Mesenchymal stem cell (in vitro differentiated cells and primary cell): ENCODE measurements around the gene STOML1.
A peak's percentile ranks its signal among the peaks of the same experiment; 100 is the strongest.

Experiments used
- DNase-seq: peaks from one replicate; pipeline ENCODE4 v3.0.0-alpha.2; 2013
- H2AFZ ChIP-seq: one replicate; pipeline ENCODE4 v1.6.1; 2013; ENCODE audit warnings: low read depth, mild to moderate bottlenecking, control low read depth, inconsistent platforms, low read length, moderate library complexity
- H2AK5ac ChIP-seq: 2 replicates; pipeline ENCODE4 v1.6.1; 2013; ENCODE audit warnings: low read length, moderate library complexity, mild to moderate bottlenecking, inconsistent platforms; ENCODE audit not compliant: severe bottlenecking
- H2BK120ac ChIP-seq: one replicate; pipeline ENCODE4 v1.6.1; 2013; ENCODE audit warnings: low read depth, mild to moderate bottlenecking, inconsistent platforms, low read length, moderate library complexity
- H2BK12ac ChIP-seq, 2 experiments: one replicate each; pipeline ENCODE4 v1.6.1; 2013; ENCODE audit warnings: inconsistent platforms in 2 of 2, low read length in 2 of 2, mild to moderate bottlenecking in 2 of 2, moderate library complexity in 2 of 2, control low read depth in 1 of 2
- H2BK15ac ChIP-seq: one replicate; pipeline ENCODE4 v1.6.1; 2013; ENCODE audit warnings: mild to moderate bottlenecking, low read depth, inconsistent platforms; ENCODE audit not compliant: poor library complexity, severe bottlenecking
- H2BK5ac ChIP-seq: 2 replicates; pipeline ENCODE4 v1.6.1; 2013; ENCODE audit warnings: low read depth, mild to moderate bottlenecking, low read length, control low read depth, inconsistent platforms; ENCODE audit not compliant: poor library complexity, severe bottlenecking
- H3K14ac ChIP-seq, 2 experiments: one replicate each; pipeline ENCODE4 v1.6.1; 2013; ENCODE audit warnings: inconsistent platforms in 2 of 2, low read length in 2 of 2, control low read depth in 1 of 2, mild to moderate bottlenecking in 1 of 2, moderate library complexity in 1 of 2
- H3K18ac ChIP-seq, 2 experiments: one replicate each; pipeline ENCODE4 v1.6.1; 2013; ENCODE audit warnings: inconsistent platforms in 2 of 2, low read length in 2 of 2, control low read depth in 1 of 2, low read depth in 1 of 2, mild to moderate bottlenecking in 1 of 2
- H3K23ac ChIP-seq, 2 experiments: one replicate each; pipeline ENCODE4 v1.6.1; 2013; ENCODE audit warnings: inconsistent platforms in 2 of 2, low read length in 2 of 2, mild to moderate bottlenecking in 2 of 2, moderate library complexity in 2 of 2, control low read depth in 1 of 2
- H3K27ac ChIP-seq: 2 replicates; pipeline ENCODE4 v1.5.1; 2013; ENCODE audit warnings: mild to moderate bottlenecking, moderate library complexity, low read length, control low read depth, inconsistent platforms; ENCODE audit not compliant: poor library complexity, severe bottlenecking
- H3K27me3 ChIP-seq, 2 experiments: 2 replicates each; pipeline versions ENCODE4 v1.6.1 to v1.7.0; 2013; ENCODE audit warnings: low read length in 2 of 2, mild to moderate bottlenecking in 2 of 2, moderate library complexity in 2 of 2, control low read depth in 1 of 2, inconsistent platforms in 1 of 2; ENCODE audit not compliant: control insufficient read depth in 1 of 2, insufficient read depth in 1 of 2
- H3K36me3 ChIP-seq, 2 experiments: 2 replicates each; pipeline versions ENCODE4 v1.6.1 to v1.7.0; 2013; ENCODE audit warnings: low read length in 2 of 2, control low read depth in 1 of 2, inconsistent platforms in 1 of 2, low read depth in 1 of 2, mild to moderate bottlenecking in 1 of 2; ENCODE audit not compliant: insufficient read depth in 2 of 2, control insufficient read depth in 1 of 2
- H3K4ac ChIP-seq, 2 experiments: one replicate each; pipeline ENCODE4 v1.6.1; 2013; ENCODE audit warnings: inconsistent platforms in 2 of 2, low read length in 2 of 2, mild to moderate bottlenecking in 2 of 2, moderate library complexity in 2 of 2, control low read depth in 1 of 2, low read depth in 1 of 2
- H3K4me1 ChIP-seq: 2 replicates; pipeline ENCODE4 v1.6.1; 2013; ENCODE audit warnings: low read depth, low read length, control low read depth; ENCODE audit not compliant: control insufficient read depth, insufficient read depth
- H3K4me2 ChIP-seq: 2 replicates; pipeline ENCODE4 v1.6.1; 2013; ENCODE audit warnings: low read length, mild to moderate bottlenecking, inconsistent platforms; ENCODE audit not compliant: poor library complexity, severe bottlenecking
- H3K4me3 ChIP-seq, 2 experiments: 2 replicates each; pipeline versions ENCODE4 v1.5.1 to v1.7.0; 2013; ENCODE audit warnings: low read length in 2 of 2, mild to moderate bottlenecking in 2 of 2, control low read depth in 1 of 2, low read depth in 1 of 2; ENCODE audit not compliant: insufficient read depth in 1 of 2
- H3K79me1 ChIP-seq: replicated peaks from 2 replicates; pipeline ENCODE4 v1.6.1; 2013; ENCODE audit warnings: mild to moderate bottlenecking, control low read depth, low read length, inconsistent platforms; ENCODE audit not compliant: poor library complexity, severe bottlenecking
- H3K9ac ChIP-seq: 2 replicates; pipeline ENCODE4 v1.7.0; 2013; ENCODE audit warnings: mild to moderate bottlenecking, low read length, moderate library complexity
- H3K9me3 ChIP-seq: 2 replicates; pipeline ENCODE4 v1.7.0; 2013; ENCODE audit warnings: mild to moderate bottlenecking, low read length; ENCODE audit not compliant: control insufficient read depth
- H4K8ac ChIP-seq: one replicate; pipeline ENCODE4 v1.6.1; 2013; ENCODE audit warnings: inconsistent platforms, mild to moderate bottlenecking, low read length, moderate library complexity
- H4K91ac ChIP-seq: one replicate; pipeline ENCODE4 v1.6.1; 2013; ENCODE audit warnings: mild to moderate bottlenecking, low read length, inconsistent platforms
- WGBS: methylation state at CpG from one replicate; pipeline ENCODE4 v1.1.7; 2013; ENCODE audit warnings: mixed read lengths; 5-methylcytosine and 5-hydroxymethylcytosine counted together

Gene STOML1

DNA sequence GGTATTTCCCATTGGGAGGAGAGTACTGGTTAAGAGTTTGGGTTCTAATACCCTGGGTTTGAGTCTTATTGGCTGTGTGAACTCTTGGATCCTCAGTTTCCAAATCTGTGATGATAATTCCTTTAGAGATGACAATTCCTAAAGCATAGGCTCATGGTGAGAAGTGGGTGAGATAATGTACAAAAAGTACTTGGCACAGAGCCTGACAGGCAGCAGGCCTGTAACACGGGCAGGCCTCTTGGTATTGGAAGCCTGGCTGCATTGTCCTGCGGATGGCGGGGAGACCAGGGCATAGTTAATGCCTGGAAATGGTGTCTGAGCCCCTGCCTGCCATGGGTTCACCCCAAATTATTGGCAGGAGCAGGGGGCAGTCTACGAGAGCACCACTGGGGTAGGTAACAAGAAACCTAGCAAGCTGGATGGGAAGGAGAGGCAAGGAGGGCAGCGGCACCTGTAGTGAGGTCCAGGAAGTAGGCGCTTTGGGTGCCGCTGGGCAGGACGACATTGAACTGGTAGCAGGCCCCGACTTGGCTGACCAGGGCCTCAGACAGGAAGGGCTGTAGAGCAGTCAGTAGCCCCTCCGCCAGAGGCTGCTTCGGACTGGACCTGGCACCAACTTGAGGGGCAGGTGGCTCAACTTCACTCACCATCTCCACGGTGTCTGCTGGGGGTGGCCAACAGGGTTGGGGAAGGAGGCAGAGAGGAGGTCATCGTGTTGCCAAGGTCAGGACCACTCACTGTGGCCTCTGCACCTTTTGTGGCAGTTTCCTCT lies 7.7 kb downstream of the STOML1 start:
- H3K14ac ChIP-seq: peak overlapping the region in 1 of 2 experiments; percentile 78
- H2BK120ac ChIP-seq: no peak overlapping the region
- H3K27ac ChIP-seq: peak overlapping the region; percentile 99
- peak overlapping the region in 1 of 2 experiments; percentile 23 for H3K23ac ChIP-seq
- peak overlapping the region; percentile 82 for H3K9ac ChIP-seq
- H4K8ac ChIP-seq: peak overlapping the region; percentile 93
- H3K27me3 ChIP-seq: no peaks in the 10 kb centered on the region
- H2BK5ac ChIP-seq: peak overlapping the region; percentile 100
- H2AK5ac ChIP-seq: peak overlapping the region; percentile 99
- H3K4me1 ChIP-seq: peaks cover 74% of the 10 kb centered on the region
- H3K4me3 ChIP-seq: no peak overlapping the region
- peak overlapping the region; percentile 88 for H2BK15ac ChIP-seq
- H3K9me3 ChIP-seq: no peaks in the 10 kb centered on the region
- H2BK12ac ChIP-seq: peak overlapping the region; percentile 99 to 100
- H4K91ac ChIP-seq: peak overlapping the region; percentile 99
- DNase-seq: no peak
- WGBS: 97% methylated on average over 13 of the region's 13 CpGs
- peaks cover 21 to 28% of the 10 kb centered on the region in 2 experiments for H3K36me3 ChIP-seq
- no peak overlapping the region for H3K4me2 ChIP-seq
- peak overlapping the region; percentile 98 to 99 for H3K4ac ChIP-seq
- no peak overlapping the region for H2AFZ ChIP-seq
- H3K18ac ChIP-seq: peak overlapping the region; percentile 94 to 99
- H3K79me1 ChIP-seq: peaks cover 3% of the 10 kb centered on the region

DNA sequence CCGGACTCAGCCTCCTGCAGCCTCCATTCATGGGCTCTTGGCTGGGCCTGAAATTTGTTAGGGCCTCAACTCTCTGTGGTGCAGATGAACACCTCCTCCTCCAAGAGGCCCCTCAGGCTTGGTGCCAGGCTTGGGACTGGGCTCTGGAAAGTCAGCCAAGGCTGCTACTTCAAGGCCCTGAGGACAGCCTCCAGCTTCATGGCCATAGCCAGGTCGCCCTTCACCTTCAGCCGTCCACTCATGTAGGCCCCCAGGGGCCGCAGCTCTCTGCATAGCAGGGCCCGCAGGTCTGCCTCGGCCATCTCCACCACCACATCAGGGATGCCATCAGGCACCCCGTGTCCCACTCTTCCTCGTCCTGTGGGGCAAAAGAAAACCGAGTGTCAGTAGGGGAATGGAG lies 8.3 kb downstream of the STOML1 start:
- H3K27me3 ChIP-seq: no peaks in the 10 kb centered on the region
- H3K14ac ChIP-seq: peak overlapping the region in 1 of 2 experiments; percentile 96
- peak overlapping the region; percentile 82 for H3K9ac ChIP-seq
- peak overlapping the region; percentile 99 for H2AK5ac ChIP-seq
- H3K4ac ChIP-seq: peak overlapping the region; percentile 98 to 99
- peak overlapping the region; percentile 99 for H3K27ac ChIP-seq
- peaks cover 21 to 27% of the 10 kb centered on the region in 2 experiments for H3K36me3 ChIP-seq
- peaks cover 70% of the 10 kb centered on the region for H3K4me1 ChIP-seq
- peaks cover 3% of the 10 kb centered on the region for H3K79me1 ChIP-seq
- peak overlapping the region; percentile 99 to 100 for H2BK12ac ChIP-seq
- H3K4me3 ChIP-seq: peak overlapping the region in 1 of 2 experiments; percentile 7
- peak overlapping the region; percentile 93 for H4K8ac ChIP-seq
- peak overlapping the region; percentile 88 for H2BK15ac ChIP-seq
- peak overlapping the region; percentile 100 for H2BK5ac ChIP-seq
- no peaks in the 10 kb centered on the region for H3K9me3 ChIP-seq
- no peak for DNase-seq
- H4K91ac ChIP-seq: peak overlapping the region; percentile 99
- peak overlapping the region; percentile 91 for H2BK120ac ChIP-seq
- no peak overlapping the region for H2AFZ ChIP-seq
- 97% methylated on average over 9 of the region's 9 CpGs for WGBS
- no peak overlapping the region for H3K4me2 ChIP-seq
- H3K18ac ChIP-seq: peak overlapping the region; percentile 94 to 99
- H3K23ac ChIP-seq: peak overlapping the region in 1 of 2 experiments; percentile 56

DNA sequence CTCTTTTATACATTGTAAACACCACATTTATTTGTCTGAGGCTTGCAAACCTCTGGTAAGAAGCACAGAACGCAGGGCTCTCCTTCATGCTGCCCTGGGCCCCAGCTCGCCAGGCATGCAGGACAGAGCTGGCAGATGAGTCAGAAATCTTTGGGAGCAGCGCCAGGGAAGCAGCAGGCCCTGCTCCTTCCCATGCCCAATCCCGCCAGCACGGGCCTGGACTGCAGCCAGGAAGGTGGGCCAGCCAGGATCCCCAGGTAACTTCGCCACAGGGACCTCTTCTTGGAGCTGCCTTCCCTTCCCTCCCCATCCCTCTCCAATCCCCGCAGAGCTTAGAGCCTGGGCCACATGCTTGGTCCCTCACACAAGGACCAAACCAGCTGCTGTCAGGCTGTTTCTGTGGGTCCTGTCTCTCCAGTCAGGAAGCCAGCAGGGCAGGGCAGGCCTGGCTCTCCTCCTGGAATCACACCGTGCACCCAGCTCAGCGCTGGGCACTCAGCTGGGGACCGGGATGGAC lies 8.8 kb downstream of the STOML1 start:
- peak overlapping the region; percentile 93 for H4K8ac ChIP-seq
- peak overlapping the region; percentile 99 for H4K91ac ChIP-seq
- DNase-seq: peak; percentile 86
- H3K79me1 ChIP-seq: peaks cover 3% of the 10 kb centered on the region
- peak overlapping the region; percentile 99 to 100 for H2BK12ac ChIP-seq
- peak overlapping the region in 1 of 2 experiments; percentile 7 for H3K4me3 ChIP-seq
- no peaks in the 10 kb centered on the region for H3K9me3 ChIP-seq
- H2AFZ ChIP-seq: peak overlapping the region; percentile 46
- 54% methylated on average over 10 of the region's 10 CpGs for WGBS
- H3K4ac ChIP-seq: peak overlapping the region; percentile 98 to 99
- H3K36me3 ChIP-seq: peaks cover 16 to 22% of the 10 kb centered on the region in 2 experiments
- no peaks in the 10 kb centered on the region for H3K27me3 ChIP-seq
- H3K27ac ChIP-seq: peak overlapping the region; percentile 99
- H3K9ac ChIP-seq: peak overlapping the region; percentile 82
- peak overlapping the region; percentile 88 for H2BK15ac ChIP-seq
- peak overlapping the region; percentile 100 for H2BK5ac ChIP-seq
- H3K23ac ChIP-seq: peak overlapping the region in 1 of 2 experiments; percentile 56
- H2AK5ac ChIP-seq: peak overlapping the region; percentile 99
- peak overlapping the region; percentile 91 for H2BK120ac ChIP-seq
- peak overlapping the region; percentile 94 to 99 for H3K18ac ChIP-seq
- peak overlapping the region in 1 of 2 experiments; percentile 96 for H3K14ac ChIP-seq
- peaks cover 64% of the 10 kb centered on the region for H3K4me1 ChIP-seq
- H3K4me2 ChIP-seq: peak overlapping the region; percentile 36
